CD4-positive, alpha-beta T cell treated with Interleukin-17A for 4 hours (primary cell): ENCODE measurements around the gene RPS21.

Experiments
- DNase-seq: peaks from one replicate; pipeline ENCODE4 v3.0.0-alpha.2; 2020; ENCODE audit warnings: mixed read lengths

RPS21 gene

DNA sequence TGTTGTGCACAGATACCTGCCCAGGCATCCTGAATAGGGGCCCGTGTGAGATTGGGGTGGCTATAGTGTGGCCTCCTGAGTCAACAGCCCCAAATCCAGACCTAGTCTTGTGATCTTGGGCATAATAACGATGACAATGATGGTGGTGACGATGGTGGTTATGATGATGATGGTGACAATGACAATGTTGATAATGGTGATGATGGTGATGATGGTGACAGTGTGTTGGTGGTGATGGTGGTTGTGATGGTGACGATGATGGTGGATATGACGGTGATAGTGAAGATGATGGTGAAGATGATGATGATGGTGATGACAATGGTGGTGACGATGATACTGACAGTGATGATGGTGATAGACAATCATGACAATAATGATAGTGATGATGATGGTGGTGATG is 5.1 kb upstream of the RPS21 start:
- no peak for DNase-seq

DNA sequence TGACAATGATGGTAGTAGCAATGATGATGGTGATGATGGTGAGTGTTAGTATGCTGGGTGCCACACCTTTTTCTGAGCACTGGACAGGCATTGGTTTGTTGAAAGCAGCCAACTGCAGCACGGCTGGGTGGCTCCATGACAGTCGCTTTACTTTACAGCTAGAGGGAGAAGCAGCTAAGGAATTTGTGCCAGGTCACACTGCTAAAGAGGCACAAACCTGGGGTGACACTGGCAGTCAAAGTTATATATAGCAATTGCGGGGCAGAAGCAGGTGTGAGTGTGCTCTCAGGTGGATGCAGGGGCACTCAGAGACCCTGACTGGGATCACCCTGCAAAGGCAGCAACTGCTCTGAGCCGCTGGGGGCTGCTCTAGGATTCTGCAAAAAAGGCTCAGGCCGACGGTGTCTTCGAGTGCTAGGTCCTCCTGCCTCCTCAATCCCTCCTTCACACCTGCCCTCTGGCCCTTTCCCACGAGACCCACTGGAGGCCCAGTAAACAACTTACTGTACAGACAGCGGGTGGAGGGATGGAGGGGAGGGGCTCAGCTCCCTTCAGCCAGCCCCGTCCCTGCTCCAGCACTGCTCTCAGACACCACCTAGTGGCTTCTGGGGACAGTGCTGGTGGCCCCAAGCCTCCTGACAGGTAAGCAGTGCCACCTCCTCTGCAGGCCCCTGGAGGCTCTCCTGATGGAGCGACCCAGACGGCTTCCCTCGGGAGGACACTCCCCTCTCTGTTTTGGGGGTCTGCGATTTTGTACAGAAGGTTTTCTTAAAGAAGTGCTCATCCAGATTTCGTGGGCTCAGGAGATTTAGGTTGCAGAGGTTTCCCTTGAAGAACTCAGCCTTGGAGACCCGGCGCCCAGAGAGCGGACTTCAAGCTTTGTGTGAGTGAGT is 4.4 kb upstream of the RPS21 start:
- peak; percentile 82 for DNase-seq

DNA sequence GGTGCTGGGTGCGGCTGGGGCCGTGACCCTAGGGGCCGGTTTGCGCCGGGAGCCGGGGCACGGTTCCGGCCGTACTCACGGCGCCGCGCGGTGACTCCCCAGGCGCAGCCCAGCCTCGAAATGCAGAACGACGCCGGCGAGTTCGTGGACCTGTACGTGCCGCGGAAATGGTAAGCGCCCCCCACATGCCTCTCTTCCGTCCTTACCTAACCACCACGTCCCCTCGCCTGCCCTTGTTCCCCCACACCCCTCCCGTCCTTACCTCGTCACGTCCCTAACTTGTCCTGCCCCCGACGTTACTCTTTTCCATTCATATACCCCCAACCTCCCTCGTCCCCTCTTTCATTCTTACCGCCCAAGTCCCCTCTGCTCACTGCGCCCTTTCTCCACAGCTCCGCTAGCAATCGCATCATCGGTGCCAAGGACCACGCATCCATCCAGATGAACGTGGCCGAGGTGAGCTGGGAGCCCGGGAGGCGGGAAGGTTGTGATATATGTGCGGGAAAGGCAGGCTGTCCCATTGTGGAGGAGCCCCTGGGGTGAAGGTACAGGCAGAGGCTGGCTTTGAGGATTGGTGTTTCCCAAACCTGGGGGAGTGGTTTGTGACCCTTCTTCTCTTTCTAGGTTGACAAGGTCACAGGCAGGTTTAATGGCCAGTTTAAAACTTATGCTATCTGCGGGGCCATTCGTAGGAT is 463 bp downstream of the RPS21 start:
- DNase-seq = no peak

DNA sequence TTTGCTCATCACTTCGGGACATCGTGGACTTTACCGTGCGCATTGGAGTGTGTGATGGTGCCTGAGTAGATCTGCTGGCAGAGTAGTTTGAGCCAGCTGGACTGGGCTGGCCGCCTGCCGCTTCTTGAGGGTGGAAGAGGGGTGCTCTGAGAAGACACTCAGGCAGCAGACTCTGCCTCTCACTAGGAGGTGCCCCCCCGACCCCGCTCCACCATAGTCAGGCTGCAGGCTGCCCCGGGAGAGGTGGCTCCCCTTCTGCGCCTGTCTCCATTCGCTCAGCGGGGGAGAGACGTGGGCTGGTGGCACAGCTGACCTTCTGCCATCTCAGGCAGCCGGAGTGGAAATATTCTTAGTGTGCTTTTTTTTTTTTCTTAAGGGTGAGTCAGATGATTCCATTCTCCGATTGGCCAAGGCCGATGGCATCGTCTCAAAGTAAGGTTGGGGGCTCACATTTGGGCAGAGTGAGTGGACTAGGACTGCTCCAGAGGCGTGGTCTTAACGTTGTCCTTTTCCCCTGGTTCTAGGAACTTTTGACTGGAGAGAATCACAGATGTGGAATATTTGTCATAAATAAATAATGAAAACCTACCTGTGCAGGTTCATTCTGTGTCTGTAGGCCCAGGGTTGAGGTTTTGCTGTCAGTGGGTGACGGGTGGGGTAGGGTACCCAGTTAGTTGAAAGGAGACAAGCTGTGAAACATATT is 1.2 kb downstream of the RPS21 start:
- no peak for DNase-seq

DNA sequence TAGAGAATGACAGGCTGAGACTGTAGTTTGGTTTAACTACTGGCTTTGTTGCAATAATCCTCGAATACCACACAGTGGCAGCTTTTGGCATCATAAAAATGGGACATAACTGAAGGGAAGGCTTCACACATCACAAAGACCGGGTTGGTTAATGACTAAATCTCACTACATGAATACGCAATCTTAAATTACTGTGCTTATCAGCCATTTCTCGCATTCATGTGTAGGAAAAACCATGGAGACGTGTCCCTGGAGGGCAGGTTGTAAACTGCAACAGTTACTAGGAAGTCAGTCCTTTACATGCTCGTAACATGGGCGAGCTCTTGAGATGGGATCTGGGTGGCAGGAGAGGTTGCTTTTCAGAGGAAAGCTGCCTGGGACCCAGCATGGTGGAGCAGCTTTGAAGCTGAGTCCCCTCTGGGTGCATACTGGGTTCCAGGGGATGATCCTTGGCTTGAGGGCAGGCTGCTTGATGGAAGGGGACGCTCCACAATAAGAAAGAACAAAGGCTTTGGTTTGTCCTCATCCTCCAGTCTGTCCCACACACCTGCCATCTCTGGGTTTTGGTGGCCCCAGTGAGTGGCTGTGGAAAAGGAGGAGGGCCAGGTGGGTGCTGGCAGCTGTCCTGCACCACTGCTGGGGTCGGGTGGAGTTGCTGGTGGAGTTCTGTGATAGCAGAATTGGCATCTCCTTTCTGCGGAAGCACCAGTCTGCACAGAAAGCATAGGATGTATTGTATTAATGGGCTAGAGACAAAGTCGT is 2.1 kb downstream of the RPS21 start:
- DNase-seq = no peak

DNA sequence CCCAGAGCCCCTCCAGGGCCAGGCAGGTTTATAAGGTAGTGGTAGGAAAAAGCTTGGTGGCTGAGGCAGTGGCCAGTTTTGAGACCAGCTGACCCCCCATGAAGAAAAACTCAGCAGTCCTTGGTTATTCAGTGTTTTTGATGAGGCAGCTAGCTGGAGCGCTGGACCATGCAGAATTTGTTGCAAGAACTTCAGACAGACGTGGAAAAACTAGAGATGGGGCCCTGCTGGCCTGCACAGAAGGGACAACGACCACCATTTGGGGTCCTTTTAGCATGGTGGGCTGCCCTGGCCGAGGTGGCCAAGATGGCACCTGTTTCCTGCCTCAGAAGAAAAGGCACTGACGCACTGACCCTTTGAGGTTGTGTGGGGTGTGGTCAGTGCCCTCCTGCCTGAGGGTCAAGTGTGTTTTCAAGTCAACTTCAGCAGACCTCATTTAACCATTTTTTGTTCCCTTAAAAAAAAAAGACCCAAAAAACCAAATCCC is 2.7 kb downstream of the RPS21 start:
- no peak for DNase-seq

DNA sequence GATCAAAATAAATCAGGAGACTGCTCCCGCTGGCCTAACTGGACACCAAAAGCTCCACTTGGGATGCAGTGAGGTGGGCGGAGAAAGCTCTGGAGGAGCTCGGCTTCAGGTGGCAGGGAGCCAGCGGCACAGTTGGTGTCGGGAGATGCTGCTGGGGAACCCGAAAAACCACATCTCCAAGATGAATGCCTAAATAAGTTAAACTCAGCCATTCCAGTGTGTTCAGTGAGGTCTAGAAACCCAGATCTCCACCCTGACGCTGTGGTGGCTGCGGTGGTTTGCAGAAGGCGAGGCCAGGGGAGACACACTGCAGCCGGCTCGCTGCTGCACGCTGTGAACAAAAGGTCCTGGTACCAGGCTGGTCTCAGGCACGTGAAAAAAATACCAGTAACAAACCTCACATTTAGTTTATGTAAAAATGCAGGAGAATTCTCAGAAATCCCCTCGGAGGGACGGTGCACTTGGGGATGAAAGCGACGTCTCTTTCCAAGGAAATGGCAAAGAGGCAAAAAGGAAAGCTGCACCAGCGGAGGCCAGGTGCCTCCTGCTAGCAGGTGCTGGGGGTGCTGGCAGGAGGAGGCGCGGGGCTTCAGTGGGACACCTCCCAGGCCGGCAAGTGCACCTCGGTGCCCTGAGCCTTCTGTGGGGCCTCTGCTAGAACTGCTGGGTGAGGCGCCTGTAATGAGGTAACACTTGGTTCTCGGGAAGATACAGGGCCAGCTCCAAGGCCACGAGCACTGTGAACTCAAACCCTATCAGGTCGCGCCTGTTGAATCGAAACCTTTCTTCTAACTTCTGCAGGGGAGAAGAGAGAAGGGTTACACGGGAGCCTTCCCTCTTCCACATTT is 3.6 kb downstream of the RPS21 start:
- no peak for DNase-seq

DNA sequence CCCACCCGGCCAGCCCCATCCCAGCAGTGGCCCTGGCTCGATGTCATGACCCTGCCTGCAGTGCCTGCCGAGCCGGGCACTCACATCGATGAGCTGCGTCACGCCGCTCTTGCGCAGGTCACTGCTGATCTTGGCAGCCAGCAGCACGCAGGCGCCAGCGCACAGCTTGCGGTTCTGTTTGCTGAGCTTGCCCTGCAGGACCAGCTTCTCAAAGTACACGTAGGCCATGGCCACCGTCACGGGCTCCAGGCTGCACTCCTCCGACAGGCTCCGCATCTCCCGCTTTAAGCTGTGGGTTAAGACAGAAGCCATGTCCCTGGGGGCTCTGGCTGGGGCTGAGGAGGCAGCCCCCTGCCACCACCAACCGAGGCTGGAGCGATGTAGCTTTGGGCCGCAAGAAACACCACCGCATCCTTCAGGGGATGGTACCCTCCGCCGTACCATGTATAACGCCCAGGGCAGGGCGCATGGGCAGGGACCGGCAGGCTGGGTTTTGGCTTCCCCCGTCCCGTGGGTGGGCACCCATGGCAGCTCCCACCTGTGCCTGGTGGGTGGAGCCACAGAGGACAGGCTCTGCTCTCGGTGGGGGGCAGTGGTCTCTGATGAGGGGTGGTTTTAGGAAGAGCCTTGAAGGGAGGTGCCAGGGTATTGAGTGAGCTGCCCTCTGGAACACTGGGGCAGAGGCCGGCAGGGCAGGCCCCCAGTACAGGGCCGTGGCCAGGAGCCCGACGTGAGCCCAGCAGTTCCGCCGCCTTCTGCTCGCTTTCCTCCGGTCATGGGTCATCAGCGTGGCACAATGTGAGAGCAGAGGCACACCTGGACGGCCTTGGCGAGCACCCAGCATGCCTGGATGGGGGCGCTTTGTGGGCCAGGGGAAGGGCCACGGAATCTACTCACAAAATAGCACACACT is 4.5 kb downstream of the RPS21 start:
- no peak for DNase-seq

DNA sequence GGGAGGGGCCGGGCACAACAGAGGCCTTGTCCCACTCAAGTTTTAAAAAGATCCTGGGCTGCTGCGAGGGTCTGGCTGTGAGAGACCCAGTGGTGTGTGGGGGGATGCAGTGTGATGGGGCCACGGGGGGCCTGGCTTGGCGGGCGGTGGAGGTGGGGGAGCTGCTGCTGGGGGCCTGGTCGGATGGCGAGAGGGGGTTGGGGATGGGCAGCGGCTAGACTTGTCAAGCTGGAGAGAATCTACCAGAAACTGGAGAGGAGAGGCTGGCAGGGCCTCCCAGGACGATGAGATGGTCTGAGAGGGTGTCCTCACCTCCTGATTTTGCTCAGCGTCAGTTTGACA is 5.1 kb downstream of the RPS21 start:
- DNase-seq = no peak

DNA sequence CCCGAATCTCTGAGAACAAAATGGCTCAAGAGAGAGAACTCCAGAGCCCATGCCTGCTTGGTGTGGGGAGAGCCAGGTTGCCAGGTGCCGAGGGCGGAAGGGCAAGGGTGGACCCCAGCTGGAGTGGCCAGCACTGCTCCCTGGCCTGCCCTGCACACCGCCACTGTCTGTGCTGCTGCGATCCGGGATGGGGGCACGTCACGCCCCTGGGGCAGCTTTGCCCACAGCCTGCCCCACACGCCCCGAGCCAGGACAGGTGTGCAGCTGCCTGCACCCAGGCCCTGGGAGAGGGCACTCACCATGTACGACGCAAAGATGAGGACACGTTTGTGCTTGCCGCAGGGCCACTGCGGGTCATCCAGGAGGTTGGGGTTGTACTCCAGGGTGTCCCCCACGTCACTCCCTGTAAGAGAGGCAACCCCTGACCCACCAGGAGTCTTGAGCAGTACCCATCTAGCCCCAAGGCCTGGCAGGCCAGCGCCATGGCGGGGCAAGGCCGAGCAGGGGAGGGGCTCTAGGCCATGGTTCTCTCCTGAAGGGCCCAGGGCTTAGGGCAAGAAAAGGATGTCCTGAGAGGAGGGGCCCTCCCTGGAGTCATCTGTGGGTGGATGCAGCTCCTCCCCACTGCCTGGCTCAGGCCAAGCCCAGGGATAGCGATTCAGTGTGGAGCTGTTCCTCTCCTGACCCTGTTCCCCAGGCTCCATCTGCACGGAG is 5.9 kb downstream of the RPS21 start:
- no peak for DNase-seq

DNA sequence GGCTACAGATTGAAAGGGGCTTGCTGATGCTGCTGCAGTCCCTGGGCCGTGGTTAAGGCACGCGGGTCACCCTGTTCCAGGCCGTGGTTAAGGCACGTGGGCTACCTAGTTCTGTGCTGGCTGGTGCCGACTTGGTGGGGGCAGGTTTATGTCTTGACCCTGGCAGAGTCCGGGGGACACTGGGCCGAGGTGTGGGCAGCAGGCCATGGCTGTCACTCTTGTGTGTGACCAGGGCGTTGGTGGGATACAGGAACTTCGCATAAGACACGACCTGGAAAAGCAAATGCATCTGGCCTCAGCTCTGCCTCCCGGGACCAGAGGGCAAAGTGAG is 6.4 kb downstream of the RPS21 start:
- no peak for DNase-seq

DNA sequence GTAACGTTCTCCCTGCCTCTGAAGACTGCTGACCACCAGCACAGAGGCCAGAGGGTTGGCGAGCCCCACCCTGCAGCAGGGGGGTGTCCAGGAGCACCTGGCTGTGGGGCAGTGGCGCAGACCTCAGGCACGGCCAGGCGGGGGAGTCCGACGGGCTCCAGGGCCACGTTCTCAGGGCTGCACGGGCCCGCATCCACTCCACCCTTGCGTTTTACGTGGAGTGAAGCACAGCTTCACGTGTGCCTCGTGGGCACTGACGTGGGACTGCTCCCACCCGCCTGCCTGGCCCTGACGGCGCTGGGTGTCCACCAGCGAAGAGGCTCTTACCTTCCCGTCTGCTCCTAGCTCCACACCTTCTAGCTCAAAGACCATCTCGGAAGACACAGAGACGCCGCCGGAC is 6.9 kb downstream of the RPS21 start:
- DNase-seq = no peak

DNA sequence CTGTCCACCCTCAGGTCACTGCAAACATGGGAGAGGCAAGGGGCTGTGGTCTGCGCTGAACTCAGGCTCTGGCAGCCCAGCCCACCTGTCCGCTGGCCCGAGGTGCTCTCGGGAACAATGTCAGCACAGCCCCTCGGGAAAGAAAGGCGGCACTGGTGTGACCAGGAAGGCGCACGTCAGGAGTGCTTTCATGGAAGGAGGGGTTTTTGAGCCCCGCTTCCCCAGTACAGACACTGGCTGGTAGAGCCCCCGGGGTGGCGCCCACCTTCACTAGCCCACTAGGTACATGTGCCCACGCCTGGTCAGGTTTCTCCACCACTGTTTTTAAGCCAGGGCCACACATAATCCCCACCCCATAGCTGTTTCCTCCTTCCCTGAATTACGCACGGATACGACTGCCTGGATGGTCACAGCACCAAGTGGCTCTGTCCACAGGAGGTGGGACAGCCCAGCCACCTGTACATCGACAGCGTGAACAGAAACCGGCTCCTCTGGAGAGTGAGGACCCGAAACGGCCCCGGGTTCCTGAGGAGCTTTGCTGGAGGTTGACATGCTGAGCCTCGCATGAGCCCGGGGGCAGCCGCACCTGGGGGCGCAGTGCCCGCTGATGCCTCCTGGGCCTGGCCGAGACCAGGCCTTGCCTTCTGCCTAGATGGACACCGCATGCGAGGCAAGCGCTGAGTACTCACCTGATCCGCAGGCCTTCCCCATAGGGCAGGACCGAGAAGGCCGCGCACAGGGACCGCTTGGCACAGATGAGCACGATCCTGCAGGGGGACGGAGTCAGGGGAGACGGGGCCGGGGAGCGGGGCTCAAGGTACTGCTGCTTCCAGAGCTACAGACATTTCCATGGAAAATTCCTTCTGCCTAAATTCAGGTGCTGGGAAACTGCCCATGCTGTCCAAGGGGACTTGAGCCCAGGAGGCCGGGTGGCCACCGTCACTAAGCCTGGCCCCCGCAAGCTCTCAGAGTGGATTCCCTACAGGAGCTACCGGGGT is 7.6 kb downstream of the RPS21 start:
- no peak for DNase-seq

DNA sequence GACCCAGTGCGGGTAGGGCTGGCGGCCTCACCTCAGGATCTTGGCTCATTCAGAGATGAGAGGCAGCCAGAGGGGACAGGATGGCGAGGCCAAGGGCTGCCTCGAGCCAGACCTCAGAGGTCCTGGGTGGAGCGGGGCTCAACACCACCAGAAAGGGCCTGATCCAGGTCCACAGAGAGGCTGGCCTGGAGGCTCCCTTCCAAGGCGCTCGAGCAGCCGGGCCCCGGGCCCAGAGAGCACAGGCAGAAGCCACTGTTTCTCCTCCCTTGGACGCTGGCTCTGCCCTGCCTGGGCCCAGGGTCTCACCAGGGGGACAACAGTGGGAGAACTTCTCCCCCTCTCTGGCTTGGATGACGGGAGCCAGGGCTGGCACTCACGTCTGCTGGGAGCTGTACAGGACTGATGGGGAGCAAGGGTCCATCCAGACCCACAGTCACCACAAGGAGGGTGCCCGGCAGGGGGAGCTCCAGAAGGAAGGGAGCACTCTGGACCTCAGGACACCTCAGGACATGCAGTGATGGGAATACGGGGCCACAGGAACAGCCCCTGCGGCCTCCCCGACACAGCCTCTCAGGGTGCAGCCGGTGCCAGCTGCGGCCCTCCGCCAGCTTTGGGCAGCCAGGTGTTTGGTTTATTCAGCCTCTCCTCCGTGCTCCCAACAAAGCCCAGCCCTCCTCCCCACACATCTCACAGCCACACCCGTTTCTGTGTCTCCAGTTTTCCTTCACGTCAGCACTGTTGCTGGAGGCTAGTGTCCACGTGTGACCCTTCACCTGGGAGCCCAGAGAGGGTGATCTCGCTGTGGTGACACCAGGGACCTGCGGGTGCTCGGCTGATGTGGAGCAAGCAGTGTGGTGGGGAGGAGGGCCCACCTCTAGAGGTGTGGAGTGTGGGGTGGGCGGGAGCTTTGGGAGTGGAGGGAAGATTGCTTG is 8.7 kb downstream of the RPS21 start:
- DNase-seq = no peak

DNA sequence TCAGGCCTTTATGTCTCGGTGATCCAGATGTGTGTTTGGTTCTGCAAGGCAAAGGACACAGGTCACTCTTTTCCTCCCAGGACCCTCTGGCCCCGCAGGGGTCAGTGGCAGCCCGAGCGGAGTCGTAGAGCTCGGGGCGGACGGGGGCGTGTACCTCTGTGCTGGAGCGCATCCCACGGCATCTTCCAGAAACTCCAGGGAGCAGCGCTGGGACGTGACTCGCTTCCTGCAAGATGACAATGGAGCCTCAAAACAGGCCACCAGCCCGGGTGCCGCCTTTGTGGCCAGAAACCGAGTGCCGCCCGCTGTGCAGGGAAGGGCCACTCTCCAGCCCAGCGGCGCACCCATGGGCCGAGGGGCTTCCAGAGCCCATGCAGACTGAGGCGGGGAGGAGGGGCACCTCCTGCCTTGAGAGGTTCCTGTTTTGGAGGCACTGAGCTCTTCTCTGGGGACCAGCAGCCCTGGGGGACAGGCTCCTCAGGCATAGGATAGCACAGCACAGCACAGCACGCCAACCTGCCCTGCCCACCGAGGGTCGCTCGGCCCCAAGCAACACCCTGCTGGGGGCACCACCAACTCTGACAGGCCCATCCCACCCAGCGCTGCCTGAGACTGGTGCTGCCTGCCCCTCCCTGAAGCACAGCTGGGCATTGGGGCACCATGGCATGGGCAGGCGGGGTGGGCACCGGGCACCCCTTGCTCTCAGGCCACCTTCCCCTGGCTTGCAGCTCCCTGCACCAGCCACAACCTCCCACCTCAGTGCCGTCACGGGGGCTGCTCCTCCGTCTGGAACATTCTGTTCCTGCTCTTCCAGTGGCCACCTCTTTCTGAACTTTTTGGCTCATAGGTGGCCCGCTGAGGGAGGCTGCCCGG is 9.7 kb downstream of the RPS21 start:
- DNase-seq = no peak

DNA sequence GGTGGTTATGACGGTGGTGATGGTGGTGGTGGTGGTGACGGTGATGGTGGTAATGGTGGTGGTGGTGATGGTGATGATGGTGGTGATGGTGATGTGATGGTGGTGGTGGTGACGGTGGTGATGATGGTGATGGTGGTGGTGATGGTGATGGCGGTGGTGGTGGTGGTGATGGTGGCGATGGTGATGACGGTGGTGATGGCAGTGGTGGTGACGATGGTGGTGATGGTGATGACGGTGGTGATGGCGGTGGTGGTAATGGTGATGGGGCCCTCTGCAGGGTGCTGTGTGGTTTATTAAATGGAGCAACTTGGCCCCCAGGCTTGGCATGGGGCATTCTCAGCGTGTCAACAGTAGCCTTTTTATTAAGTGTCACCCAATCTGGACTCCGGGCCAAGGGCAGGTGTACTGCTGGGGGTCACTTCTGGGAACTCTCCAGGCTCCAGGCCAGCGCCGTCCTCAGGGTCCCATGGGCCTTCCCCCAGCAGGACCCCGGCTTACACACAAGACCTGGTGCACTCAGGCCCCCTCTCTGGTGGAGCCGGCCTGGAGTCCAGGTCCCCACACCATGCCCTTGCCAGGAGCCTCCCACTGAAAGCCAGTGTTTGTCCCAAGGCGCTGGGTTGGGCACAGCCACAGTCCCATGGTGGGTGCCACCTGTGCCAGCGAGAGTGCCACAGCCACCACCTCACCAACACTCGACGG is 11.4 kb downstream of the RPS21 start:
- DNase-seq = no peak
